HEK293T (cell line): ENCODE measurements around the gene VAV2.

Experiments used
- ARNT ChIP-seq: fragments of 450-650 bp; IDR thresholded peaks from 2 replicates; pipeline ENCODE4 v1.6.1; 2017; ENCODE audit warnings: mild to moderate bottlenecking
- BHLHE40 ChIP-seq: fragments of 450-650 bp; IDR thresholded peaks from 2 replicates; pipeline ENCODE4 v1.6.1; 2016; ENCODE audit warnings: mild to moderate bottlenecking, moderate library complexity, borderline replicate concordance
- ELF4 ChIP-seq: fragments of 450-650 bp; IDR thresholded peaks from 2 replicates; pipeline ENCODE4 v1.6.1; 2017; ENCODE audit warnings: antibody characterized with exemption
- FOXK2 ChIP-seq: fragments of 450-650 bp; IDR thresholded peaks from 2 replicates; pipeline ENCODE4 v1.6.1; 2016; ENCODE audit warnings: mild to moderate bottlenecking
- FOXM1 ChIP-seq: fragments of 450-650 bp; IDR thresholded peaks from 2 replicates; pipeline ENCODE4 v1.6.1; 2017; ENCODE audit warnings: mild to moderate bottlenecking, borderline replicate concordance
- HDGF ChIP-seq: fragments of 450-650 bp; IDR thresholded peaks from 2 replicates; pipeline ENCODE4 v1.6.1; 2017; ENCODE audit warnings: antibody characterized with exemption, borderline replicate concordance
- LEF1 ChIP-seq: fragments of 450-650 bp; IDR thresholded peaks from 2 replicates; pipeline ENCODE4 v1.6.1; 2017; ENCODE audit warnings: mild to moderate bottlenecking, borderline replicate concordance
- NFRKB ChIP-seq: fragments of 450-650 bp; IDR thresholded peaks from 2 replicates; pipeline ENCODE4 v1.6.1; 2016; ENCODE audit warnings: mild to moderate bottlenecking, moderate library complexity
- PKNOX1 ChIP-seq: fragments of 450-650 bp; IDR thresholded peaks from 2 replicates; pipeline ENCODE4 v1.6.1; 2016
- SP1 ChIP-seq: fragments of 450-650 bp; IDR thresholded peaks from 2 replicates; pipeline ENCODE4 v1.6.1; 2017
- SUZ12 ChIP-seq: fragments of 450-650 bp; IDR thresholded peaks from 2 replicates; pipeline ENCODE4 v1.6.1; 2016; ENCODE audit warnings: mild to moderate bottlenecking
- ZNF384 ChIP-seq: fragments of 450-650 bp; IDR thresholded peaks from 2 replicates; pipeline ENCODE4 v1.6.1; 2016

GRCh38 chr9:133801739-133802138 is 190.4 kb downstream of the VAV2 start:
- TF ChIP-seq SUZ12 (no peak), FOXM1 (no peak), PKNOX1 (no peak), HDGF (no peak), FOXK2 (no peak), ELF4 (no peak), BHLHE40 (no peak), SP1 (no peak), ZNF384 (no peak), LEF1 (no peak), ARNT (no peak), NFRKB (no peak)
